GM12875 (cell line): Measurements from ENCODE around the gene UBP1.
A peak's percentile ranks its signal among the peaks of the same experiment; 100 is the strongest.

ENCODE experiments used
- H3K4me3 ChIP-seq: one replicate; pipeline ENCODE4 v1.5.1; 2011; ENCODE audit warnings: low read depth, low read length, control low read depth
- CTCF ChIP-seq: IDR thresholded peaks from 2 replicates; pipeline ENCODE4 v1.5.1; 2011; ENCODE audit warnings: low read depth, mild to moderate bottlenecking, control low read depth, inconsistent platforms, low read length, moderate library complexity, borderline replicate concordance; ENCODE audit not compliant: insufficient read depth

Gene UBP1

GRCh38 chr3:33441225-33441976 lies 1.2 kb upstream of the UBP1 start:
- peak overlapping the region; percentile 77 for H3K4me3 ChIP-seq
- no peak for TF ChIP-seq CTCF

DNA sequence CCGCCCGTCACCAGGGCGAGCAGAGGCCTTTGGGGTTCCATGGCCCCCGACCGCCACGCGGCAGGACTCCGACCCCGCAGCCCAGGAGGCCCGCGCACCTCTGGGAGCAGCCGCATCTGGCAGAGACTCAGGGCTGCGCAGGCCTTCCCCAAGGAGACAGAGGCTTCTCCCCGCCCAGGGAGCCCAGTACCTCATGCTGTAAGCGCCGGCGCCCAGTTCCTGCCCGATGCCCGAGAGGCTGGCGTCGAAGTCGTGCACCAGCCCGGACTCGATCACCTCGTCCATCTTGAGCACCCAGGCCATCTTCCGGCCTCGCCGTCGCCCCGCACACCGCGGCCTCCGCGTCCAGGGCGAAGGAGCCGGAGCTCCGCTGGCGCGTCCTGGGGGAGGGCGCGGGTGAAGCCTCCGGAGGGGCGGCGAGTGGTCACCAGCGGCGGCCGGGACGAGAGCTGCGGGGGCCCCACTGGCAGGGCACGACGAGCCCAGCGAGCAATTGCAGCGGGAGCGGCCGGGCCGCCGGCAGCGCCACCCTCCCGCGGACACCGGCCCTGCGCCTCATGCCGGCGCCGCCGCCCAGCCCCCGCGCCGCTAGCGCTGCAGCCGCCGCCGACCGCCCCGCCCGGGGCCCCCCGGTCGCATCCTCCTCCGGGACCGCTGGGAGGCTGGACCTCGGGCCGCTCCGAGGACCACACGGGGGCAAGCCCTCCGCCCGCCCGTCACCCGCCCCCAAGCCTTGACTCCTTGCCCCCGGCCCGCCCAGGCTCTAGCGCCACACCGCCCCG lies 468 bp downstream of the UBP1 start:
- 0 out of 2 replicates have a peak, but pooled peaks have one; percentile 31 for TF ChIP-seq CTCF
- H3K4me3 ChIP-seq: peak overlapping the region; percentile 99

DNA sequence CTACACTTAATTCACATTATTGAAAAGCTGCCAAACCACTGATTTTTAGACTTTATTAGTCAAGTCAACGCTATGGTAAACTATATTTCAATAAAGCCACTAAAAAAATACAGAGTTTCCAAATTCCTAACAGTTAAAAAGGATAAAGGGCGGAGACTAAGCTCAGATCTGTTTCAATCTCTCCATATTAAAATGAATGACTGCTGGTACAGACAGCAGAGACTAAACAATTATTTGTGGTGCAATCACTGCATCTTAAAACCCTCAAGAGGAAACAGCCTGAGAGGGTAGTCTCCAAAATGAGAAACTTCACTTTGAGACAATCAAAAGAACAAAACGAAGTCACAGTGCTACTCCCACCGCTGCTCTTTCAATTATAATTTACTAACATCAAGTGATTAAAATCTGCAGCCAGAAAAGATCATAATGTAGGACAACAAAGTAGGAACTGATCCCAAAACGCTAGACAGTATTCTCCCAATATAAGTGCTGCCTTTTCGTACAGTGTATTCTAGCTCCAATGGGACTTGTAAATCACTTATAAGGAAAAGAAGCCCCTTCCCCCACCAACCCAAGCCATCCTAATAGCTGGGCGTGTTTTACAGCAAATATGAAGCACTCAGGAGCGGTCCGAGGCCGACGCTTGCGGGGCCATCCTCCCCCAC lies 1.2 kb downstream of the UBP1 start:
- H3K4me3 ChIP-seq: peak overlapping the region; percentile 99

DNA sequence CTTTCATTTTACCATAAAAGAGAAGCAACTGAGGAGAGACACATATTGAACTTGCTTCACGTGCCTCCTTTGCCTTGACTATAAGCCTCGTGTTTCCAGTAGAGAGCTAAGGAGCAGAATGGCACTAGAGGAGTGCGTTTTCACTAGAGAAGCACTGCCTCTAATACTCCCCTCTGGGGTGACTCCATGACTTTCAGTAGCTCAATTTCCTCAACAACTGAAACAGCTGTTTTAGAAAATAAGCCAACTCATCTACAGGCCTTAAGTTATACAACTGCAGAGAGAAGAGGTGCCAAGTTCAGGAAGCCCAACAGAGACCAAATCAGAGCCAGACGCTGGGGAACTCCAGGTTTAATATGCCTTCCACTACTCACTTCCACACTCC lies 1.9 kb downstream of the UBP1 start:
- peak overlapping the region; percentile 99 for H3K4me3 ChIP-seq
- TF ChIP-seq CTCF: no peak

More for the DNA sequence above, 1.2 kb downstream of the UBP1 start:
- no peak for TF ChIP-seq CTCF

DNA sequence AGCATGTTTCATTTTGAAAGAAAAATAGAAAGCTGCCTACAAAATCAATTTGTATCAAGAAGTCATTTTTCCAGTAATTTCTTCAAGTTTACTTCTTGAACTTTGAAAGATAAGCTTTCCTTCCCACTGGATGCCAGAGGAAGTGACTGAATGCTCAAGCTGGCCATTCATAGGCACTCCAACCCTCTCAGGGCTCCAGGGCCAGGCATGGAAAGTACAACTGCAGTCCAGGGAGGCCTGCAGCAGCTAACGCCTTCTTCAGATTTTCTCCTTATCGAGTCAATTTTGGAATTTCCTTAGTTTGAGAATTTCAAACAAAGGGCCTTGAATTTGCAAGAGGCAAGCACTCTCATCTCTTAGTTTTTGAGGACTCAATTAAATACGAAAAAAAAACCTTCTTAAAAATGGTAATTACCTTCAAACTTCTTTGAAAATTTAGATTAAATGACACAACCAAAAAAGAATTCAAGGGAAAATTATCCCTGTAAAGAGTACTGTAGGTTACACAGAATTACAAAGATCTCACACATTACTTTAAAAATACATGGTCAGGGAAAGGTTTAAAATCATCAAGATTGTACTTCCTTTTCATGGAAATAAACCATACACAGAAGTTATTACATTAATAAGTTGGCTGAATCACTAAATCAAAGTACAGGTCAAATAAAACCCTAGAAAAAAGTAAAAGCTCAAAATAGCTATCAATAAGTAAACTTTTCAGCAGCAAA lies 2.5 kb downstream of the UBP1 start:
- TF ChIP-seq CTCF: no peak
- peak overlapping the region; percentile 99 for H3K4me3 ChIP-seq

DNA sequence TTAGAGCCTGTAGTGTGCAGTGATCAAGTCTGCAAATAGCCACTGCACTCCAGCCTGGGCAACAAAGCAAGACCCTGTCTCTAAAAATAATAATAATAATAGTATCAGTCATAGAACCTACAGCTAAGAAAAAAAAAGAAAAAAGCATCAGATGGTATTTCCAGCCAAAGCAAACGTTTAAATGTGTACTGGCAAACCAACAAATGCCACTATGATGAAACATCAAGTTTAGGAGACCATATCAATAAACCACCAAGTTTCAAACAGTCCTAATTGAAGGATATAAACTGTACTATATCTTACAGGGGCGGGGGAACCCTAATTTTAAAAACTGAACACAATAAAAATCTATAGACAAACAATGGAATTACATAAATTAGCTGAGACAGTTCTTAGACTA lies 6.4 kb downstream of the UBP1 start:
- H3K4me3 ChIP-seq: no peak overlapping the region
- no peak for TF ChIP-seq CTCF
